ENCODE results near the gene TMED10. TPM values are rescaled to one million over a fixed set of nuclear protein-coding genes. Genes with fewer than 3 reads are reported as not detected.
A peak's percentile ranks its signal among the peaks of the same experiment; 100 is the strongest.

Gene TMED10
- total RNA-seq (100 to 1,000 TPM; 167 to 212 (median 191) TPM), polyA plus RNA-seq (10 to 100 TPM; 33.3 to 52.2 (median 46.6) TPM)
- long read RNA-seq, donor 1, full-length matches to known transcripts: 75 of 75 reads
- long read RNA-seq, donor 1, partial matches to known transcripts: 0 of 75 reads
- long read RNA-seq, donor 1, other reads (novel, unspliced or antisense): 0 of 75 reads
- long read RNA-seq, donor 2, full-length matches to known transcripts: 50 of 50 reads
- long read RNA-seq, donor 2, partial matches to known transcripts: 0 of 50 reads
- long read RNA-seq, donor 2, other reads (novel, unspliced or antisense): 0 of 50 reads

DNA sequence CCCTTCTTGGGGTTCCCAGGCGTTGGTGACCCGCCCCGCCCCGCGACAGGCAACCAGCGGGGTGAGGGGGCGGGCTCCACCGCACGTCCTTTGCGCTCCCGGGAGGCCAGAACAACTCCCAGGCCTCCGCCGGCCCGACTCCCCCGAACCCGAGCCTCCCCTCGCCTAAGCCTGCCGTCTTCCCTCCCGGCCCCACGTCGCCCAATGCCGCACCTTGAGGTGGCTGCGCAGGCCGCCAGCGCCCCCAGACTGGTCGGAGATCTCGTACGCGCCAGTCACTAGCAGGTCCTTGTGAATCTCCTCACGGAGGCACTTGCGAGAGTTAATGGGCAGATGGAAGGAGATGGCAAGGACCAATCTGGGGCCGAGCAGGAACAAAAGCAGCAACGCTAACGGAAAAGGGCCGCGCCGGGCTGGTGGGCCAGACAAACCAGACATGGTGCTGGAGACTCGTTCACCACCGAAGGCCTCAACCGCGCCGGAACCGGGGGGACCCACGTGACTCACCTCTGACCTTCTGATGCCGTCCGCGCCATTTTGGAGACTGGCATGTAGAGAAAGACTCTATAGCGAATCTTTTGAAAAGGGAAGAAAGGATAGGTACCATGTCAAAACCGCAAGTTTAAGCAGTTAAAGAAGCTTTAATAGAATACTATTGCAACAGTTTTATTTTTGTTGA is at the start of gene TMED10:
TMED10 (minus strand) TSS at position 471 of the 679 bp plus-strand sequence; CDS start at position 438, 33 bp downstream.
- TF ChIP-seq CTCF (IDR thresholded peaks at IDR 0.05 in 8 of 11, conservative IDR thresholded peaks at IDR 0.05 in 3 of 11) (peak in 2 of 11 experiments; percentile 6 to 15), POLR2AphosphoS5 (IDR thresholded peaks at IDR 0.05) (peak; percentile 88 to 90 (median 89)), POLR2A (IDR thresholded peaks at IDR 0.05) (peak in 2 of 3 donors; percentile 20 to 63)
- Histone ChIP-seq H3K9me3 (no peaks in the 10 kb centered on the region), H3K27me3 (replicated peaks in 1 of 7) (no peaks in the 10 kb centered on the region), H3K27ac (peak within 1 kb of the TSS; percentile 76 to 99 (median 98)), H3K36me3 (peaks cover 0 to 8% (median 0%) of the 10 kb centered on the region in 6 donors), H3K4me1 (peaks cover 20 to 59% (median 46%) of the 10 kb centered on the region in 6 donors), H3K4me3 (peak within 1 kb of the TSS; percentile 69 to 97 (median 92))
- WGBS, 5 donors: 0 to 1% (median 1%) methylated on average over 15 to 49 of the region's 49 CpGs
- intact Hi-C loops (cut with DNase I; ENCODE audit: low total_unique reads): no loop called here
- DNase-seq: peak; percentile 96

DNA sequence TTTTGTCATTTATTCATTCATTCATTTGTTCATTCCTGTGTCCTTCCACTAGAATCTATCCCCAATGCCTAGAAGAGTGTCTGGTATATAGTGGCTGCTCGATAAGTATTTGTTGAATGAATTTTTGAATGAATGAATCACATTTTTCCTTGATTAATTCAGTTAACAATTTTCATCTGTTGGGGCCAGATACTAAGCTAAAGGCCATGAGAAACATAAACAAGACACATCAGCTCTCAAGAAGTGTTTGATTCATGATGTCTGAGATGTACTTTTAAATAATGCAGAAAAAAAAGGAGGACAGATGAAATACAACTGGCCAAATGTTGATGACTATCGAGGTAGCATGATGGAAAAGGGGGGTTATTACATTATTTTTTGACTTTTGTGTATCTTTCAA is 48.1 kb upstream of the TMED10 start:
- WGBS, 5 donors: 83 to 97% (median 88%) methylated on average over 2 of the region's 2 CpGs
- Histone ChIP-seq H3K4me3 (no peak overlapping the region), H3K4me1 (peaks cover 17 to 75% (median 54%) of the 10 kb centered on the region in 6 donors), H3K27me3 (replicated peaks in 1 of 7) (no peaks in the 10 kb centered on the region), H3K9me3 (no peaks in the 10 kb centered on the region), H3K27ac (no peak overlapping the region), H3K36me3 (no peaks in the 10 kb centered on the region)
- DNase-seq: no peak
- TF ChIP-seq CTCF (IDR thresholded peaks at IDR 0.05 in 8 of 11, conservative IDR thresholded peaks at IDR 0.05 in 3 of 11): no peak
- TF ChIP-seq POLR2AphosphoS5 (IDR thresholded peaks at IDR 0.05): no peak
- TF ChIP-seq POLR2A (IDR thresholded peaks at IDR 0.05): no peak
- intact Hi-C loops (cut with DNase I; ENCODE audit: low total_unique reads): no loop called here

GRCh38 chr14:75223664-75224154 is 47.3 kb upstream of the TMED10 start:
- no peaks in the 10 kb centered on the region for H3K27me3 ChIP-seq (replicated peaks in 1 of 7)
- intact Hi-C loops (cut with DNase I; ENCODE audit: low total_unique reads): no loop called here
- no peaks in the 10 kb centered on the region for H3K9me3 ChIP-seq
- no peak for DNase-seq
- no peaks in the 10 kb centered on the region for H3K36me3 ChIP-seq
- peak overlapping the region in 1 of 8 donors; percentile 11 for H3K4me3 ChIP-seq
- peak overlapping the region in 2 of 8 donors; percentile 7 to 33 for H3K27ac ChIP-seq
- 53 to 62% (median 54%) methylated on average over 4 of the region's 4 CpGs for WGBS, 5 donors
- TF ChIP-seq POLR2AphosphoS5 (IDR thresholded peaks at IDR 0.05) (peak in 1 of 3 donors; percentile 57), POLR2A (IDR thresholded peaks at IDR 0.05) (no peak), CTCF (IDR thresholded peaks at IDR 0.05 in 8 of 11, conservative IDR thresholded peaks at IDR 0.05 in 3 of 11) (no peak)
- peaks cover 13 to 66% (median 46%) of the 10 kb centered on the region in 6 donors for H3K4me1 ChIP-seq

Data from spleen (tissue), 13 donors.